ENCODE results near the gene NCKAP5.

DNA sequence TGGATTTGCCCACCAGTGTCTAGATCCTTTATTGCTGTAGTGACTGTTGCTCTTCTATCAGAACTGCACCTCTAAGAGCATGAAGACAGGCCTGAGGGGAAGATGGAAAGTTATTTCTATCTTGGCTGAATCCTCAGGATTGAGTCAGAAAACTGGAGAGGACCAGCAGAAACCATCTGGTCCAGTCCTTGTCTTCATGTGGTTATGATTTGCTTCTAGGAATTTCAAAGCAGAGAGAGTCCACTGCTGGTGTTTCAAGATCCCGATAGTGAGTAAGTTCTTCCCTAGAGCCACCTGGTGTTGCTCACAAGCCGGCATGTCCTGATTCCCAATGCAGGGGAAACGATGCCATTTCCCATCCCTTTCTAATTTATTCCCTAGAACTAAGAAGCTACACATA lies 84.2 kb downstream of the NCKAP5 start:
- TF ChIP-seq, protein P1, sequence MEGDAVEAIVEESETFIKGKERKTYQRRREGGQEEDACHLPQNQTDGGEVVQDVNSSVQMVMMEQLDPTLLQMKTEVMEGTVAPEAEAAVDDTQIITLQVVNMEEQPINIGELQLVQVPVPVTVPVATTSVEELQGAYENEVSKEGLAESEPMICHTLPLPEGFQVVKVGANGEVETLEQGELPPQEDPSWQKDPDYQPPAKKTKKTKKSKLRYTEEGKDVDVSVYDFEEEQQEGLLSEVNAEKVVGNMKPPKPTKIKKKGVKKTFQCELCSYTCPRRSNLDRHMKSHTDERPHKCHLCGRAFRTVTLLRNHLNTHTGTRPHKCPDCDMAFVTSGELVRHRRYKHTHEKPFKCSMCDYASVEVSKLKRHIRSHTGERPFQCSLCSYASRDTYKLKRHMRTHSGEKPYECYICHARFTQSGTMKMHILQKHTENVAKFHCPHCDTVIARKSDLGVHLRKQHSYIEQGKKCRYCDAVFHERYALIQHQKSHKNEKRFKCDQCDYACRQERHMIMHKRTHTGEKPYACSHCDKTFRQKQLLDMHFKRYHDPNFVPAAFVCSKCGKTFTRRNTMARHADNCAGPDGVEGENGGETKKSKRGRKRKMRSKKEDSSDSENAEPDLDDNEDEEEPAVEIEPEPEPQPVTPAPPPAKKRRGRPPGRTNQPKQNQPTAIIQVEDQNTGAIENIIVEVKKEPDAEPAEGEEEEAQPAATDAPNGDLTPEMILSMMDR (IDR thresholded peaks at IDR 0.05), result no peak
- TF ChIP-seq POLR2A (IDR thresholded peaks at IDR 0.05), result no peak
